ENCODE data around the gene XCL2. TPM values are rescaled to one million over a fixed set of nuclear protein-coding genes. Genes with fewer than 3 reads are reported as not detected.

The XCL2 gene
- polyA plus RNA-seq, 3 donors: 0.56 to 1.9 TPM; not detected in 1

DNA sequence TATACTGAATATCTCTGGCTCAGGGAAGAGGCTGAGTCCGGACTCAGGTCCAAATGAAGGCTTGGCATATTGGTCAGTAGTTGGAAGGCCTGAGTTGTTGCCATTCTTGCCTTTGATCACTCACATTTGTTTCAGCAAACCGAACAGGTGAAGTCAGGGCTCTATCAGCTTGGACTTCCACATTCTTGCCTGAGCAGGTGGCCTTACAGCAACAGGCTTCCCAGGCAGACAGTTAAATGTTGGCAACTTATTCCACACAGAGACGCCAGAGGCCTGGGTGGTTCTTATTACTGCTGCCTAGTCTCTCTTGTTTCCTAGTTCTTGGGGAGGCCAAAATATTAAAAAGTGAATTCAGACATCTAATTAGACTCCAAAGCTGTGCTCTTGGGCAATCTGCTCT is 36.6 kb downstream of the XCL2 start:
- H3K4me2 ChIP-seq (replicated peaks; ENCODE audit: extremely low read depth, low read length, poor library complexity, severe bottlenecking): no peak overlapping the region
- TF ChIP-seq, protein P1, sequence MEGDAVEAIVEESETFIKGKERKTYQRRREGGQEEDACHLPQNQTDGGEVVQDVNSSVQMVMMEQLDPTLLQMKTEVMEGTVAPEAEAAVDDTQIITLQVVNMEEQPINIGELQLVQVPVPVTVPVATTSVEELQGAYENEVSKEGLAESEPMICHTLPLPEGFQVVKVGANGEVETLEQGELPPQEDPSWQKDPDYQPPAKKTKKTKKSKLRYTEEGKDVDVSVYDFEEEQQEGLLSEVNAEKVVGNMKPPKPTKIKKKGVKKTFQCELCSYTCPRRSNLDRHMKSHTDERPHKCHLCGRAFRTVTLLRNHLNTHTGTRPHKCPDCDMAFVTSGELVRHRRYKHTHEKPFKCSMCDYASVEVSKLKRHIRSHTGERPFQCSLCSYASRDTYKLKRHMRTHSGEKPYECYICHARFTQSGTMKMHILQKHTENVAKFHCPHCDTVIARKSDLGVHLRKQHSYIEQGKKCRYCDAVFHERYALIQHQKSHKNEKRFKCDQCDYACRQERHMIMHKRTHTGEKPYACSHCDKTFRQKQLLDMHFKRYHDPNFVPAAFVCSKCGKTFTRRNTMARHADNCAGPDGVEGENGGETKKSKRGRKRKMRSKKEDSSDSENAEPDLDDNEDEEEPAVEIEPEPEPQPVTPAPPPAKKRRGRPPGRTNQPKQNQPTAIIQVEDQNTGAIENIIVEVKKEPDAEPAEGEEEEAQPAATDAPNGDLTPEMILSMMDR (IDR thresholded peaks at IDR 0.05): no peak
- H3K36me3 Mint-ChIP-seq: no peaks in the 10 kb centered on the region
- peaks cover 66% of the 10 kb centered on the region for H3K4me1 Mint-ChIP-seq
- H3K4me3 Mint-ChIP-seq: no peak overlapping the region
- no peaks in the 10 kb centered on the region for H4K20me1 ChIP-seq (ENCODE audit: insufficient read depth, low read length)
- no peak overlapping the region for H2AFZ ChIP-seq (ENCODE audit: insufficient read depth, low read depth, low read length, poor library complexity, severe bottlenecking)
- H3K27me3 ChIP-seq (ENCODE audit: control insufficient read depth in 2 of 2, insufficient read depth in 2 of 2, low read length in 2 of 2): no peaks in the 10 kb centered on the region
- no peaks in the 10 kb centered on the region for H3K9me3 Mint-ChIP-seq
- H3K27ac Mint-ChIP-seq: peak overlapping the region in 1 of 7 donors; percentile 15
- no peak overlapping the region for H3K27ac ChIP-seq (ENCODE audit: low read depth in 1 of 2, low read length in 2 of 2)
- WGBS (ENCODE audit: insufficient coverage): 100% methylated on average over 2 of the region's 3 CpGs
- H3K4me3 ChIP-seq (replicated peaks in 1 of 3; ENCODE audit: low read depth in 2 of 3, low read length in 3 of 3): no peak overlapping the region
- H3K36me3 ChIP-seq (replicated peaks in 1 of 2; ENCODE audit: control insufficient read depth in 1 of 2, insufficient read depth in 2 of 2, low read length in 2 of 2): no peaks in the 10 kb centered on the region
- H3K79me2 ChIP-seq (ENCODE audit: insufficient read depth, low read length): no peaks in the 10 kb centered on the region
- no peaks in the 10 kb centered on the region for H3K9me3 ChIP-seq (replicated peaks in 1 of 2; ENCODE audit: control insufficient read depth in 1 of 2, insufficient read depth in 1 of 2, low read length in 2 of 2)
- H3K4me1 ChIP-seq (ENCODE audit: control insufficient read depth in 1 of 2, insufficient read depth in 2 of 2, low read length in 2 of 2): peaks cover 47 to 48% of the 10 kb centered on the region in 2 donors
- peak in 1 of 3 donors; percentile 20 for DNase-seq
- H3K9ac ChIP-seq (ENCODE audit: insufficient read depth, low read length, poor library complexity, severe bottlenecking): no peak overlapping the region
- intact Hi-C loops (cut with micrococcal nuclease): no loop called here
- peaks cover 0 to 2% (median 0%) of the 10 kb centered on the region in 3 donors for H3K27me3 Mint-ChIP-seq (ENCODE audit: low read depth in 3 of 3)

DNA sequence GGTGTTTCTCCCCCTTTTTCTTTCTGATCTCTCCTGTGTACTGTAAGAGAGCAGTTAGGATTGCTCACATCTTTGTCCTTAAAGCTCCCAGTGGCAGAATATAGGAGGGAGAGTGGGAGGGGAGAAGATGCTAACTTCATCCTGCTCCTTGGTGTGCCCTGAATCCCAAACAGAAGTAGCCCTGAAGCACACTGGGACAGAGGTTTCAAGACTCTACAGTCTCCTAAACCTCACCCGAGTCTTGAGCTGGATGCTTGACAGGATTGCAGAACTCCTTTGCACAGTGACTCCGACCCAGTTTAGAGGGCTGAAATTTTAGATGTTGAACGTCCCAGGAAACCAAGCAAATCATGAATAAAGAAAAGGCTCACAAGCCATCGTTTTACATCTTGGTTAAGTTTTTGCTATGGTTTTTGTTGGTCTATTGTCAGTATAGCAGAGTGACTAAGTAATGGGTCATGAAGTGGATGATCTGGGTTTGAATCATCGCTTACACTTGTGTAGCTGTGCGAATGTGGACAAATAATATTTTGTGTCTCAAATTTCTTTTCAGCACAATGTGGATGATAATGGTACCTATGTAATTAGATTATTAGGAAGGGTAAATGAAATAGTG is 37.5 kb downstream of the XCL2 start:
- Histone ChIP-seq H3K27ac (ENCODE audit: low read depth in 1 of 2, low read length in 2 of 2) (peak overlapping the region in 1 of 2 donors; percentile 86), H3K27me3 (ENCODE audit: control insufficient read depth in 2 of 2, insufficient read depth in 2 of 2, low read length in 2 of 2) (no peaks in the 10 kb centered on the region), H2AFZ (ENCODE audit: insufficient read depth, low read depth, low read length, poor library complexity, severe bottlenecking) (no peak overlapping the region), H4K20me1 (ENCODE audit: insufficient read depth, low read length) (no peaks in the 10 kb centered on the region), H3K36me3 (replicated peaks in 1 of 2; ENCODE audit: control insufficient read depth in 1 of 2, insufficient read depth in 2 of 2, low read length in 2 of 2) (no peaks in the 10 kb centered on the region), H3K79me2 (ENCODE audit: insufficient read depth, low read length) (no peaks in the 10 kb centered on the region), H3K4me2 (replicated peaks; ENCODE audit: extremely low read depth, low read length, poor library complexity, severe bottlenecking) (no peak overlapping the region), H3K9me3 (replicated peaks in 1 of 2; ENCODE audit: control insufficient read depth in 1 of 2, insufficient read depth in 1 of 2, low read length in 2 of 2) (no peaks in the 10 kb centered on the region), H3K4me1 (ENCODE audit: control insufficient read depth in 1 of 2, insufficient read depth in 2 of 2, low read length in 2 of 2) (peaks cover 52 to 57% of the 10 kb centered on the region in 2 donors), H3K9ac (ENCODE audit: insufficient read depth, low read length, poor library complexity, severe bottlenecking) (no peak overlapping the region), H3K4me3 (replicated peaks in 1 of 3; ENCODE audit: low read depth in 2 of 3, low read length in 3 of 3) (no peak overlapping the region)
- WGBS (ENCODE audit: insufficient coverage): 95% methylated on average over 6 of the region's 6 CpGs
- intact Hi-C loops (cut with micrococcal nuclease): no loop called here
- Mint-ChIP-seq H3K9me3 (no peaks in the 10 kb centered on the region), H3K4me3 (no peak overlapping the region), H3K27ac (peak overlapping the region in 6 of 7 donors; percentile 6 to 96 (median 48)), H3K4me1 (peaks cover 75% of the 10 kb centered on the region), H3K27me3 (ENCODE audit: low read depth in 3 of 3) (peaks cover 0 to 2% (median 0%) of the 10 kb centered on the region in 3 donors), H3K36me3 (no peaks in the 10 kb centered on the region)
- DNase-seq: peak in 1 of 3 donors; percentile 38
- TF ChIP-seq, protein P1 (IDR thresholded peaks at IDR 0.05): no peak

Data from CD14-positive monocyte (primary cell).